HG03354 (cell line): ENCODE data around the gene RPTOR.

Source experiments
- ATAC-seq: cut with Tn5 transposase; IDR thresholded peaks from one replicate; pipeline ENCODE4 v1.9.1; 2021; ENCODE audit warnings: mild to moderate bottlenecking; ENCODE audit not compliant: unreplicated experiment, poor library complexity, severe bottlenecking

Gene RPTOR

DNA sequence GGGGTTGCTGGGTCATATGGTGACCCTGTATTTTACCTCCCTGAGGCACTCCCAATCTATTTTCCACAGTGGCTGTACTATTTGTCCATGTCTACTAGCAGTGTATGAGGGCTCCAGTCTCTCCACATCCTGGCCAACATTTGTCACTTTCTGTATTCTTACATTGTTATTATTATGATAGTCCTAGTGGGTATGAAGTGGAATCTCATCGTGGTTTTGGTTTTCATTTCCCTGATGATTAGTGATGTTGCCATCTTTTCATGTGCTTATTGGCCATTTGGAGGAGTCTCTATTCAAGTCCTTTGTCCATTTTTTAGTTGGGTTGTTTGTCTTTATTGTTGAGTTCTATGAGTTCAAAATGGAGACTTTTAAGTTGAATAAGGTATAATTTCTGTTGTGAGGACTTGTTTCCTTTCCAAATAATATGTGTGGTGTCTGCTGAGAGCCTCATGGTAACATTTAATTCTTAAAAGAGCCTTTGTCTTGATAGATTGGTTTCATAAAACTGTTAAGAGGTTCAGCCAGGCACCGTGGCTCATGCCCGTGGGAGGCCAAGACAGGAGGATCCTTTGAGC is 108.2 kb downstream of the RPTOR start:
- ATAC-seq = no peak

- ATAC-seq = no peak
These were observed 109.2 kb downstream of the RPTOR start for GRCh38 chr17:80653856-80654255.

- ATAC-seq = no peak
These were observed 111.0 kb downstream of the RPTOR start for GRCh38 chr17:80655608-80656007.

GRCh38 chr17:80656590-80656989 is 112.0 kb downstream of the RPTOR start:
- no peak for ATAC-seq

- ATAC-seq = no peak
These were observed 112.9 kb downstream of the RPTOR start for GRCh38 chr17:80657561-80657960.

GRCh38 chr17:80658821-80659220 is 114.2 kb downstream of the RPTOR start:
- no peak for ATAC-seq

GRCh38 chr17:80659651-80660050 is 115.0 kb downstream of the RPTOR start:
- no peak for ATAC-seq

GRCh38 chr17:80660527-80661198 is 116.0 kb downstream of the RPTOR start:
- ATAC-seq = no peak

DNA sequence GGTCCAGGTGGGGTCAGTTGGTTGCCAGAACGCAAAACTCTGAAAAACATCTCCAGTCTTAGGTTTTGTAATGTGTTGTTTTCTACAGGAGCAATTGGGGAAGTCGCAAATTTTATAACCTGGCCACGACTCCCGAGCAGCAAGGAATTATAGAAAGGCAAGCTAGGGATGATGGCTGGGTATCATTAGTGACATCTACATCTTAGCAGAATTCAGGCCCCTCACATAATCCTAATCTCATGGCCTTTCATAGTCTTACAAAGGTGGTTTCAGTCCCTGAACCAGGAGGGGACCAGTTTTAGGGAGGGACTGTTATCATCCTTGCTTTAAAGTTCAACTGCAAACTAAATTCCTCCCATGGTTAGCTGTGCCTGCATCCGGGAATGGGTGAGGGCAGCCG is 117.9 kb downstream of the RPTOR start:
- no peak for ATAC-seq

- no peak for ATAC-seq
These were observed 119.2 kb downstream of the RPTOR start for GRCh38 chr17:80663781-80664206.

GRCh38 chr17:80664217-80664790 is 119.7 kb downstream of the RPTOR start:
- no peak for ATAC-seq

DNA sequence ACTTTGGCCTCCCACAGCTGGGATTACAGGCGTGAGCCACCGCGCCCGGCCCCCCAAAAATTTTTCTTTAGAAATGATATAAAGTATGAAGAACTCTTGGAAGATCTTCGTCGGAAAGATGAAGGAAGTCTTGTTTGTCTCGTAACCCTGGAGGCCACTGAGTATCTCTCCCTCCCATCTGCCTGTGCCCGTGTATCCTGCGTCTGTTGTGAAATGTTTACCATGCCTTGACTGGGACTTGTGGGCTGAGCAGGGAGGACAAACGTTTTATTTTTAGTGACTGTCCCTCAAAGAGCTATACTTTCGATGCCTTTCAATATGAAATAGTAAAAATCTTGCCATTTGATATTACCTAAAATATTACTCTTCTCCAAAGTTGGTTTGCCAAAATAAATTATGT is 121.2 kb downstream of the RPTOR start:
- ATAC-seq = no peak

DNA sequence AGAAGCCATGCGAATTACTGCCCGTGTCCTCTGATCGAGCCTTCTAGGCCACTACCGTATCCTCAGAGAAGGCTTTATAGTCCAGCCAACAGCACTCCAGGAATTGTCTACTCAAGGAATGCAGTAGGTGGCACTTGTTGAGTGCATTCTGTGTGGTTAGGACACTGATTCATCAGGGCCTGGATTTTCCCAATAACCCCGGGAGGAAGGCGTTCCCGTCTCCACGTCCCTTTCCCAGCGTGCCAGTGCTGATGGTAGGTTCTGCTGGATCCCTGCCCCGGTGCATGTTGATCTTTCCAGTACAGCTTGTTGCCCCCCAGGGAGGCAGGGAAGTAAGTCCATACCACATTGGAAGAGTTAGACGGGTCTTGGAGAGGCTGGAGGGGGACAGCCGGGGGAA is 122.2 kb downstream of the RPTOR start:
- no peak for ATAC-seq

DNA sequence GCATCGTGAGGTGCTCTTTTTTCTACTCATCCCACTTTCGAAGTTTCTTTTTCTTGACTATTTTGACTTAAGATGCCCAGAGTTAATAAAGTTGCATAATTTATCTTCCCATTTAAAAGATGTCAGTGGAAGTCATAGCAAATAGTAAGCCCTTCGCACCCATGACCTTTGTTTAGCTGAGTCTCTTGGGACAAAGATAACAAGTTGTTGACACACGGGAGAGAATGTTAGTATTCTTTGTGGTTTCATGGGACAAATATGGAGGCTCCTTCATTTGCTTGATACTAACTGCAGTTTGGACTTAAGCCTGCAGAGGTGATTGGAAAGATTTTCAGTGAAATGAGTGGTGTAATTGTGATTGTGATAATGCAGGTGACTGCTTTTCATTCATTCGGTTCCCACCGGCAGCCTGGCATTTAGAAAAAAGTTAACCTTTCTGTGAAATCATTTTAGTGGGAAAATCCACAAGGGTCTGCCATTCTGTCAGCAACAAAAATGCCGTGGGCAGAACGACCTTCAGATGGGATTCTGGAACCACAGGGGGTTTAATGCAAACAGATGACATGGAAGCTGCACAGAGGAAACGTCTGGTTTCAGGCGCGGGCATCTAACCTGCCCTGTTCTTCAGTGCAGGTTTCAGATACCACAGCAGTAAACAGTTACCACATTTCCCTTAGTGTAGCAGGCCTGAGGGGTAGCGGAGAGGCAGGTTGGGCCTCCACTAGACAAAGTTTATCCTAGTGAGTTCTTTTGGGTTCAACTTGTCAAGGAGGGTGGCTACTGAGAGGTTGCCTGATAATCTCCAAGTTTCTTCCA is 123.0 kb downstream of the RPTOR start:
- ATAC-seq = no peak

DNA sequence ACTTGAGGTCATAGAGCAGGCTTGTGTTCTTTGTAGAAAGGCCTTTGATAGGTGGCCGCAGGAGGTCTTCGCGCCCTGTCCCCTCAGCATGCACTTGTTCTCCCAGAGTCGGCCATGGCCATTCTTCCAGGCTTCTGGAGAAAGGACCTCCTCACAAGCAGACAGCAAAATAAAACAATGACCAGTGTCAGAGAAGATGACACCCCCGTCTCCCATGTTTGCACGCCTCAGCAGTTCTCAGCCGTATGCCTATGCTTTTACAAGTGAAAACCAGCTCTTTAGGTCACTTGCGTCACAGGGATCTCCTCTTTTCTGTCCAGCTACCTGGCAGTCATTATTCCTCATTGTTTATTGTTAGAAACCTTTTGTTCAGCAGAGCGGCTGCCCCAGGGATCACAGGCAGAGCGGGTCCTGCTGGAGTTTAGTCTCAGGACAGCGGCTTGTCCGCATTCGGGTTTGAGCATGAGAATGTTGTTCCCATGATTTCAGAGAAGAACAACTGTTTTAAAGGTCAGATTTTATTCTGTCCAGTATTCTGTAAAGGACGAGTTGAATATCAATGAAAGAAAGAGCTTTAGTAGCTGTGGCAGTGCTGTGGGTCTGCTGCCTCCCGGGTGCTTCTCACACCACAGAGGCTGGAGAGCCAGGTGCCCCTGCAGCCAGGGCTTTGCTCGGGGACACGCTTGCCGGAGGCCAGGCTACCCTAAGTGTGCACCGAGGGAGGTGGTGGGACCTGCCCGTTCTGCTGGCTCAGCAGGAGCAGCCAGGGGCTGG is 123.9 kb downstream of the RPTOR start:
- no peak for ATAC-seq

- no peak for ATAC-seq
These were observed 126.6 kb downstream of the RPTOR start for GRCh38 chr17:80671039-80671824.

- no peak for ATAC-seq
These were observed 127.1 kb downstream of the RPTOR start for GRCh38 chr17:80671825-80672110.

GRCh38 chr17:80673152-80673920 is 128.7 kb downstream of the RPTOR start:
- ATAC-seq = no peak
